ENCODE measurements around the gene NYNRIN.

The NYNRIN gene

GRCh38 chr14:24397639-24398292 is 1.0 kb upstream of the NYNRIN start:
- Histone ChIP-seq H3F3A (ENCODE audit: insufficient read depth, low read length) (no peaks in the 10 kb centered on the region), H3K9me2 (ENCODE audit: low read depth, low read length) (no peaks in the 10 kb centered on the region), H3K4me2 (ENCODE audit: low read length) (no peak overlapping the region), H3K9me3 (ENCODE audit: low read length) (no peaks in the 10 kb centered on the region), H3K27ac (ENCODE audit: low read depth, low read length, poor library complexity, severe bottlenecking) (no peak overlapping the region), H2AFZ (ENCODE audit: low read length) (no peak overlapping the region), H3K9ac (ENCODE audit: low read length) (no peak overlapping the region), H3K79me2 (ENCODE audit: insufficient read depth, low read length) (no peaks in the 10 kb centered on the region), H3K27me3 (ENCODE audit: insufficient read depth, low read length) (no peaks in the 10 kb centered on the region), H3K4me3 (ENCODE audit: low read depth, low read length, poor library complexity, severe bottlenecking) (no peak overlapping the region), H3K36me3 (ENCODE audit: insufficient read depth, low read length) (no peaks in the 10 kb centered on the region), H3K4me1 (ENCODE audit: insufficient read depth, low read length, severe bottlenecking) (peaks cover 22% of the 10 kb centered on the region), H4K20me1 (ENCODE audit: insufficient read depth, low read length) (no peaks in the 10 kb centered on the region)
- TF ChIP-seq, protein P1, sequence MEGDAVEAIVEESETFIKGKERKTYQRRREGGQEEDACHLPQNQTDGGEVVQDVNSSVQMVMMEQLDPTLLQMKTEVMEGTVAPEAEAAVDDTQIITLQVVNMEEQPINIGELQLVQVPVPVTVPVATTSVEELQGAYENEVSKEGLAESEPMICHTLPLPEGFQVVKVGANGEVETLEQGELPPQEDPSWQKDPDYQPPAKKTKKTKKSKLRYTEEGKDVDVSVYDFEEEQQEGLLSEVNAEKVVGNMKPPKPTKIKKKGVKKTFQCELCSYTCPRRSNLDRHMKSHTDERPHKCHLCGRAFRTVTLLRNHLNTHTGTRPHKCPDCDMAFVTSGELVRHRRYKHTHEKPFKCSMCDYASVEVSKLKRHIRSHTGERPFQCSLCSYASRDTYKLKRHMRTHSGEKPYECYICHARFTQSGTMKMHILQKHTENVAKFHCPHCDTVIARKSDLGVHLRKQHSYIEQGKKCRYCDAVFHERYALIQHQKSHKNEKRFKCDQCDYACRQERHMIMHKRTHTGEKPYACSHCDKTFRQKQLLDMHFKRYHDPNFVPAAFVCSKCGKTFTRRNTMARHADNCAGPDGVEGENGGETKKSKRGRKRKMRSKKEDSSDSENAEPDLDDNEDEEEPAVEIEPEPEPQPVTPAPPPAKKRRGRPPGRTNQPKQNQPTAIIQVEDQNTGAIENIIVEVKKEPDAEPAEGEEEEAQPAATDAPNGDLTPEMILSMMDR (IDR thresholded peaks at IDR 0.05; ENCODE audit: low read length), result no peak
- no peak for TF ChIP-seq EZH2 (IDR thresholded peaks at IDR 0.05; ENCODE audit: borderline replicate concordance, low read length)

- H3K36me3 ChIP-seq (ENCODE audit: insufficient read depth, low read length), result no peaks in the 10 kb centered on the region
- no peak overlapping the region for H3K4me2 ChIP-seq (ENCODE audit: low read length)
- no peak overlapping the region for H3K4me3 ChIP-seq (ENCODE audit: low read depth, low read length, poor library complexity, severe bottlenecking)
- H4K20me1 ChIP-seq (ENCODE audit: insufficient read depth, low read length), result no peaks in the 10 kb centered on the region
- H3K79me2 ChIP-seq (ENCODE audit: insufficient read depth, low read length), result no peaks in the 10 kb centered on the region
- H3K27me3 ChIP-seq (ENCODE audit: insufficient read depth, low read length), result no peaks in the 10 kb centered on the region
- H3F3A ChIP-seq (ENCODE audit: insufficient read depth, low read length), result no peaks in the 10 kb centered on the region
- H3K9me3 ChIP-seq (ENCODE audit: low read length), result no peaks in the 10 kb centered on the region
- H3K4me1 ChIP-seq (ENCODE audit: insufficient read depth, low read length, severe bottlenecking), result peaks cover 21% of the 10 kb centered on the region
- H3K9ac ChIP-seq (ENCODE audit: low read length), result no peak overlapping the region
- H2AFZ ChIP-seq (ENCODE audit: low read length), result no peak overlapping the region
- H3K9me2 ChIP-seq (ENCODE audit: low read depth, low read length), result no peaks in the 10 kb centered on the region
- H3K27ac ChIP-seq (ENCODE audit: low read depth, low read length, poor library complexity, severe bottlenecking), result no peak overlapping the region
- no peak for TF ChIP-seq EZH2 (IDR thresholded peaks at IDR 0.05; ENCODE audit: borderline replicate concordance, low read length)
- TF ChIP-seq, protein P1 (IDR thresholded peaks at IDR 0.05; ENCODE audit: low read length), result no peak
Measured at GRCh38 chr14:24398293-24398652, 530 bp upstream of the NYNRIN start.

DNA sequence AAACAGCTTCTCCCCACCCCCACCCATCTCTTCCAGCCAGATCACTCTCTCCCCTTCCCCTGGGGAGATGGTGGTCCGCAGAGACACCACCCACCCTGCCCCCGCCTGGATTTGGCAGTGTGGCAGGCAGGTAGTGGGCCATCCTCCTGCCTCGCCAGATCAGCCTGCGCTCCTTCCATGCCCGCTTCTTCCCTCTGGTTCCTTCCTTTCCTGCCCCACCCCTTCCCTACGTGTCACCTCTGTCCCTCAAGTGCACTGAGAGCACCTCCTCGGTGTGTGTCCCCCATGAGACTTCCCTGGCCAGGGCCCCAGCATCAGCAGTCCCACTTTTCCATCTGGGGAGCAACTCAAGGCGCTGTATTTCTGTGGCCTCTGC is 632 bp downstream of the NYNRIN start:
- no peaks in the 10 kb centered on the region for H3K9me3 ChIP-seq (ENCODE audit: low read length)
- no peaks in the 10 kb centered on the region for H3K9me2 ChIP-seq (ENCODE audit: low read depth, low read length)
- no peak overlapping the region for H3K27ac ChIP-seq (ENCODE audit: low read depth, low read length, poor library complexity, severe bottlenecking)
- H3K9ac ChIP-seq (ENCODE audit: low read length), result peak overlapping the region; percentile 53; the same call in 1 of the 2 replicates
- no peaks in the 10 kb centered on the region for H4K20me1 ChIP-seq (ENCODE audit: insufficient read depth, low read length)
- H3K27me3 ChIP-seq (ENCODE audit: insufficient read depth, low read length), result no peaks in the 10 kb centered on the region
- H3K79me2 ChIP-seq (ENCODE audit: insufficient read depth, low read length), result no peaks in the 10 kb centered on the region
- H3K4me1 ChIP-seq (ENCODE audit: insufficient read depth, low read length, severe bottlenecking), result peaks cover 12% of the 10 kb centered on the region
- peak overlapping the region; percentile 63 for H3K4me3 ChIP-seq (ENCODE audit: low read depth, low read length, poor library complexity, severe bottlenecking)
- H2AFZ ChIP-seq (ENCODE audit: low read length), result no peak overlapping the region
- no peaks in the 10 kb centered on the region for H3K36me3 ChIP-seq (ENCODE audit: insufficient read depth, low read length)
- H3F3A ChIP-seq (ENCODE audit: insufficient read depth, low read length), result no peaks in the 10 kb centered on the region
- H3K4me2 ChIP-seq (ENCODE audit: low read length), result peak overlapping the region; percentile 82
- TF ChIP-seq, protein P1 (IDR thresholded peaks at IDR 0.05; ENCODE audit: low read length), result no peak
- TF ChIP-seq EZH2 (IDR thresholded peaks at IDR 0.05; ENCODE audit: borderline replicate concordance, low read length), result no peak
